ENCODE data around the gene PALM.
A peak's percentile ranks its signal among the peaks of the same experiment; 100 is the strongest.

The PALM gene

GRCh38 chr19:670609-671075 is 38.1 kb upstream of the PALM start:
- H3K9me3 ChIP-seq (ENCODE audit: low read length): no peaks in the 10 kb centered on the region

GRCh38 chr19:674282-675151 is 34.2 kb upstream of the PALM start:
- Histone ChIP-seq H3K36me3 (ENCODE audit: insufficient read depth, low read length) (no peaks in the 10 kb centered on the region), H3K9me3 (ENCODE audit: low read length) (no peaks in the 10 kb centered on the region), H3K27me3 (ENCODE audit: control insufficient read depth in 1 of 2, insufficient read depth in 2 of 2, low read length in 2 of 2) (peaks cover 0 to 6% of the 10 kb centered on the region in 2 donors), H3K27ac (ENCODE audit: low read depth, low read length) (peak overlapping the region; percentile 49), H3K4me1 (ENCODE audit: insufficient read depth, low read length) (peaks cover 20% of the 10 kb centered on the region), H3K4me3 (ENCODE audit: low read depth in 1 of 2, low read length in 2 of 2) (no peak overlapping the region), H3K9ac (ENCODE audit: low read length) (no peak overlapping the region)

More at GRCh38 chr19:670609-671075, 38.1 kb upstream of the PALM start:
- Histone ChIP-seq H3K27me3 (ENCODE audit: control insufficient read depth in 1 of 2, insufficient read depth in 2 of 2, low read length in 2 of 2) (no peaks in the 10 kb centered on the region), H3K36me3 (ENCODE audit: insufficient read depth, low read length) (no peaks in the 10 kb centered on the region), H3K27ac (ENCODE audit: low read depth, low read length) (no peak overlapping the region), H3K4me3 (ENCODE audit: low read depth in 1 of 2, low read length in 2 of 2) (no peak overlapping the region), H3K9ac (ENCODE audit: low read length) (no peak overlapping the region), H3K4me1 (ENCODE audit: insufficient read depth, low read length) (peaks cover 2% of the 10 kb centered on the region)

GRCh38 chr19:676007-676338 is 32.8 kb upstream of the PALM start:
- H3K27me3 ChIP-seq (ENCODE audit: control insufficient read depth in 1 of 2, insufficient read depth in 2 of 2, low read length in 2 of 2): peaks cover 0 to 6% of the 10 kb centered on the region in 2 donors
- H3K36me3 ChIP-seq (ENCODE audit: insufficient read depth, low read length): no peaks in the 10 kb centered on the region
- no peak overlapping the region for H3K9ac ChIP-seq (ENCODE audit: low read length)
- peaks cover 21% of the 10 kb centered on the region for H3K4me1 ChIP-seq (ENCODE audit: insufficient read depth, low read length)
- H3K4me3 ChIP-seq (ENCODE audit: low read depth in 1 of 2, low read length in 2 of 2): no peak overlapping the region
- peak overlapping the region; percentile 49 for H3K27ac ChIP-seq (ENCODE audit: low read depth, low read length)
- no peaks in the 10 kb centered on the region for H3K9me3 ChIP-seq (ENCODE audit: low read length)

- Histone ChIP-seq H3K27ac (ENCODE audit: low read depth, low read length) (peak within 1 kb of the TSS; percentile 78), H3K4me3 (ENCODE audit: low read depth in 1 of 2, low read length in 2 of 2) (peak within 1 kb of the TSS; percentile 47 to 71), H3K9ac (ENCODE audit: low read length) (peak within 1 kb of the TSS; percentile 61), H3K4me1 (ENCODE audit: insufficient read depth, low read length) (peaks cover 21% of the 10 kb centered on the region), H3K36me3 (ENCODE audit: insufficient read depth, low read length) (no peaks in the 10 kb centered on the region), H3K27me3 (ENCODE audit: control insufficient read depth in 1 of 2, insufficient read depth in 2 of 2, low read length in 2 of 2) (peaks cover 0 to 6% of the 10 kb centered on the region in 2 donors), H3K9me3 (ENCODE audit: low read length) (no peaks in the 10 kb centered on the region)
Measured at GRCh38 chr19:676339-677105, 32.2 kb upstream of the PALM start, which contains the start of gene FSTL3. Gene FSTL3 (plus strand): TSS chr19:676392. CDS start chr19:676424, 32 bp downstream.

DNA sequence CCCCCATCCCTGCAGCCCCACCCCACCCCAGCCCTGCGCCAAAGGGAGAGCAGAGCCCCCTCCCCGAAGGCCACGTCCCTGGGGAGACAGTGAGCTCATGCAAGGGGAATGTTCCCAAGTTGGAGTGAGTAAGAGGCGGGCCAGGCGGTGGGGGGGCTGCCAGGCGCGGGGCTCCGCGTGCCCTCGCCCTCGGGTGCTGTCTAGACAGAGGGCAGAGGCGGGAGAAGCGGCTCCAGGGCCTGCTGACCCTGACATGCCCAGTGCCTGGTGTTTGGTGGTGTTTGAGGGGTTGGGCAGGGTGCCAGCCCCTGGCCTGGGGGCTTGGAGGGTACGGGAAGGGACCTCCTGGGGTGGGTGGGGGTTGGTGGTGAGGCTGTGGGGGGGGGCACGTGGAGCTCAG is 31.5 kb upstream of the PALM start:
- peak overlapping the region in 1 of 2 donors; percentile 47 for H3K4me3 ChIP-seq (ENCODE audit: low read depth in 1 of 2, low read length in 2 of 2)
- no peaks in the 10 kb centered on the region for H3K36me3 ChIP-seq (ENCODE audit: insufficient read depth, low read length)
- H3K9me3 ChIP-seq (ENCODE audit: low read length): no peaks in the 10 kb centered on the region
- peak overlapping the region; percentile 78 for H3K27ac ChIP-seq (ENCODE audit: low read depth, low read length)
- H3K27me3 ChIP-seq (ENCODE audit: control insufficient read depth in 1 of 2, insufficient read depth in 2 of 2, low read length in 2 of 2): peaks cover 0 to 6% of the 10 kb centered on the region in 2 donors
- peak overlapping the region; percentile 61 for H3K9ac ChIP-seq (ENCODE audit: low read length)
- H3K4me1 ChIP-seq (ENCODE audit: insufficient read depth, low read length): peaks cover 21% of the 10 kb centered on the region

DNA sequence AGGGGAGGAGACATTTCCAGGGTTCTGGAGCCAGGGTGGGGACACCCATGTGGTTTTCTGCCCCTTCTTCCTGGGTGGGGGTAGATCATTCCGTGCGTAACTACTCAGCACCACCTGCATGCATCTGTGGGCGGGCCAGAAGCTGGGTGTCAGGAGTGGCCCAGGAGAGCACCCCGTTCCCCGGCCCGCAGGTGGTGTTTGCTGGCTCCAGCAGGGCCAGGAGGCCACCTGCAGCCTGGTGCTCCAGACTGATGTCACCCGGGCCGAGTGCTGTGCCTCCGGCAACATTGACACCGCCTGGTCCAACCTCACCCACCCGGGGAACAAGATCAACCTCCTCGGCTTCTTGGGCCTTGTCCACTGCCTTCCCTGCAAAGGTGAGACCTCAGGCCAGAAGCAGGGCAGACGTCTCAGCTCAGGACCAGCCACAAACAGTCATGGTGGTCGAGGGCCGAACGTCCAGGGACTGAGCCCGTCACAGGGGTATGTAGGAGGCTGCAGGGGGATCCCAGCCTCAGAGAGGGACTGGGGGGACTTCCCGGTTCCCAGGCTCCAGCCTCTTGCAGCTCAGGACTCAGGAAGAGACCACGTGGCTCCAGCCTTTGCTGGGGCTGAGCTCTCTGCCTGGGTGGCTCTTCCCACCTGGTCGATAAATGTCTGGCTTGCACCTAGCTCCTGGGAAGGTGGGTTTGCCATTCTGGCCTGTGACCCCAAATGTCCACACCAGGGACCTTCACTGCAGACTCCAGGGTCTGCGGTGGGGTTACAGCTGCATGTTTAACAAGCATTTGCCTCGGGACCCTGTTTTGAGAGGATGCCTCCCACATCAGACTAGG is 30.9 kb upstream of the PALM start:
- peak overlapping the region; percentile 78 for H3K27ac ChIP-seq (ENCODE audit: low read depth, low read length)
- H3K9ac ChIP-seq (ENCODE audit: low read length): no peak overlapping the region
- H3K27me3 ChIP-seq (ENCODE audit: control insufficient read depth in 1 of 2, insufficient read depth in 2 of 2, low read length in 2 of 2): peaks cover 0 to 6% of the 10 kb centered on the region in 2 donors
- H3K9me3 ChIP-seq (ENCODE audit: low read length): no peaks in the 10 kb centered on the region
- no peaks in the 10 kb centered on the region for H3K36me3 ChIP-seq (ENCODE audit: insufficient read depth, low read length)
- H3K4me3 ChIP-seq (ENCODE audit: low read depth in 1 of 2, low read length in 2 of 2): peak overlapping the region in 1 of 2 donors; percentile 17
- H3K4me1 ChIP-seq (ENCODE audit: insufficient read depth, low read length): peaks cover 21% of the 10 kb centered on the region

DNA sequence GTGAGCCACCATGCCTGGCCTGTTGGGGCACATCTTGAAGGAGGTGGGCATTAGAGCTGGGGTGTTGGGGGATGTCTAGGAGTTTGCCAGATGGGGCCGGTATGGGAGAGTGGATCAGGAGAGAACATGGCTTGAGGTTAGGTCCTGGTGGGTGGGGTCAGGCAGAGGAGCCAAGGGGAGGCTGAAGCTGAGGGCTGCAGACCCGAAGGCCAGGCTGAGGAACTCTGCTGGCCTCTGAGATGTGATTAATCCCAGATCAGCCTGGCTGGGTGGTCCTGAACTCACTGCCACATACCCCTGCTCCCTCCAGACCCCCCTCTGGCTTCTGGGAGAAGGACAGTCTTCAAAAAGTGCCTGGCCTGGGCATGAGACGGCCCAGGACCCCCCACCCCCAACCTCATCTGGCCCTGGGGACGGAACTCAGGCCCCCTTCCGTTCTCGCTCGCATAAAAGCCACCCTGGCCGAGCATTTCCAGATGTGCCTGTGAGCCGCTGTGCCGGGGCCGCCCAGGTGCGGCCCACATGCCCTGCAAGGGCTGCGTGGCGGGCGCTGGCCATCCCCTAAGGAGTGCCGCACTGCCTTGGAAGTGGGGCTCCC is 29.8 kb upstream of the PALM start:
- Histone ChIP-seq H3K9me3 (ENCODE audit: low read length) (no peaks in the 10 kb centered on the region), H3K36me3 (ENCODE audit: insufficient read depth, low read length) (no peaks in the 10 kb centered on the region), H3K9ac (ENCODE audit: low read length) (peak overlapping the region; percentile 53), H3K4me3 (ENCODE audit: low read depth in 1 of 2, low read length in 2 of 2) (peak overlapping the region in 1 of 2 donors; percentile 58), H3K4me1 (ENCODE audit: insufficient read depth, low read length) (peaks cover 21% of the 10 kb centered on the region), H3K27ac (ENCODE audit: low read depth, low read length) (peak overlapping the region; percentile 73), H3K27me3 (ENCODE audit: control insufficient read depth in 1 of 2, insufficient read depth in 2 of 2, low read length in 2 of 2) (peaks cover 0 to 6% of the 10 kb centered on the region in 2 donors)

DNA sequence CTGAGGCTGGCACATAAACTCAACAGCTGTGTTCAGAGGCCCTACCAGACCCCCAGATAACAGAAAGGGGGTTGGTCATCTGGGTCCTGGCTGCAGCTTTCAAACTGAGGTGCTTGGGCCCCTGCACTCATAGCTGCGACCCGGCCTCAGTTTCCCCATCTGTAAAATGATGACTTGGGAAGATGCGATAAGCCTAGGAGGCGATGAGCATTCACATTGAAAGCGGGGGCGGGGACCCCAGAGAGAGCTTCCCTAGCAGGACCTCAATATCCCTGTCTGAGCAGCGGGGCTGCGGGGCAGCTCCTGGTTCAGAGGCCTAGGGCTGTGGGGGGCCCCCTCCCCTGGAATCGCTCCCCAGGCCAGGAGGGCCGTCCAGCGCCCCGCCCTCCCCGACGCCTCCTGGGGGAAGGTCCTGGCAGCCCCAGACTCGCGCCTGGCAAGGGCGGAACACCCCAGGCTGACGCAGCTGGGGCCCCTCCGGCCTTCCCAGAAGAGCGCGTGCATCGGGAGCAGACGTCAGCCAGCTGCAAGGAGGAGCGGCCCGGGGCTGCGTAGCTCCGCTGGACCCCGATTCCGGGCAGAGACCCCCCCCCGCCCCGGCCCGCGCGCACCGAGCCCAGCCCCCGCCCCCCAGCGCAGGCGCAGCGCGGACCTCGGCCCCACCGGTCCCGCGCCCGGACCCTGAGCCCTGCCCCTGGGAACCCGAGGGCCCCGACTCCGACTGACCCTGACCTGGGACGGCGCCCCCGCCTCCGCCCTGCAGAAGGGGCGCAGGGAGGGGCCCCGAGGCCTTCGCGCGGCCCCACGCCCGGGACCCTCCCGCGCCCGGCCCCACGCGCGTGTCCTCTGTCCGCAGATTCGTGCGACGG is 29.1 kb upstream of the PALM start:
- Histone ChIP-seq H3K4me1 (ENCODE audit: insufficient read depth, low read length) (peaks cover 21% of the 10 kb centered on the region), H3K27me3 (ENCODE audit: control insufficient read depth in 1 of 2, insufficient read depth in 2 of 2, low read length in 2 of 2) (peaks cover 0 to 6% of the 10 kb centered on the region in 2 donors), H3K4me3 (ENCODE audit: low read depth in 1 of 2, low read length in 2 of 2) (peak overlapping the region; percentile 58 to 79), H3K36me3 (ENCODE audit: insufficient read depth, low read length) (no peaks in the 10 kb centered on the region), H3K9me3 (ENCODE audit: low read length) (no peaks in the 10 kb centered on the region), H3K27ac (ENCODE audit: low read depth, low read length) (peak overlapping the region; percentile 91), H3K9ac (ENCODE audit: low read length) (peak overlapping the region; percentile 53)

- Histone ChIP-seq H3K9ac (ENCODE audit: low read length) (no peak overlapping the region), H3K4me3 (ENCODE audit: low read depth in 1 of 2, low read length in 2 of 2) (peak overlapping the region; percentile 55 to 79), H3K9me3 (ENCODE audit: low read length) (no peaks in the 10 kb centered on the region), H3K27ac (ENCODE audit: low read depth, low read length) (peak overlapping the region; percentile 91), H3K4me1 (ENCODE audit: insufficient read depth, low read length) (peaks cover 21% of the 10 kb centered on the region), H3K36me3 (ENCODE audit: insufficient read depth, low read length) (no peaks in the 10 kb centered on the region), H3K27me3 (ENCODE audit: control insufficient read depth in 1 of 2, insufficient read depth in 2 of 2, low read length in 2 of 2) (peaks cover 0 to 6% of the 10 kb centered on the region in 2 donors)
Measured at GRCh38 chr19:680287-681028, 28.3 kb upstream of the PALM start.
